GM10847 (cell line): ENCODE measurements around the gene DUSP28.

Experiments used
- POLR2A ChIP-seq: IDR thresholded peaks from 2 replicates; pipeline ENCODE4 v1.6.1; 2011; ENCODE audit not compliant: insufficient read length; ENCODE audit errors: extremely low read depth

Gene DUSP28

DNA sequence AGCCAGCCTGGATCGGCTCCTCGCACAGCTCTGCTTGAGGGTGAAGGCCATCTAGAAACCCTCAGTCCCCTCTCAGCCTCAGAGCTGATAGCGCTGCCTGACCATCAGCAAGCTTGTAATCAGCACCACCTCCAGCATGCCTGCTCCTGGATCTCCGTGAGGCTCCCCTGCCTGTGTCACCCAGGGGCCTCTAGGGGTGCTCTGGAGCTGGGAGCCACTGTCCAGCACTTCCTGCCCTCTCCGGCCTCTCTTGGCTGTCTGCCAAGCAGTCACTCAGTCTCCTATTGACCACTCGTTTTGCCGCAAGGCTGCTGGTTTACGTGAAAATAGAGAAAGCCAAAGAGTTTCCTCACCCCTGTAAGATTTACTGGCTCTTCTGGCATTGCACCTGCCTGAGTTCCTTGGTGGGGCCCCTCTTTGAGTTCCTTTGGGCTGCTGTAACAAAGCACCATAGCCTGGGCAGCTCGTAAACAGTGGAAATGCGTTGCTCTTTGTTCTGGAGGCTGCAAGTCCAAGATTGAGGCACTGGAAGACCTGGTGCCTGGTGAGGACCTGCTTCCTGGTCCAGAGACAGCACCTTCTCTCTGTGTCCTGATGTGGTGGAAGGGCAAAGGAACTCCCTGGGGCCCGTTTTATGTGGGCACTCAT, 44.3 kb downstream of the DUSP28 start:
- no peak for TF ChIP-seq POLR2A

DNA sequence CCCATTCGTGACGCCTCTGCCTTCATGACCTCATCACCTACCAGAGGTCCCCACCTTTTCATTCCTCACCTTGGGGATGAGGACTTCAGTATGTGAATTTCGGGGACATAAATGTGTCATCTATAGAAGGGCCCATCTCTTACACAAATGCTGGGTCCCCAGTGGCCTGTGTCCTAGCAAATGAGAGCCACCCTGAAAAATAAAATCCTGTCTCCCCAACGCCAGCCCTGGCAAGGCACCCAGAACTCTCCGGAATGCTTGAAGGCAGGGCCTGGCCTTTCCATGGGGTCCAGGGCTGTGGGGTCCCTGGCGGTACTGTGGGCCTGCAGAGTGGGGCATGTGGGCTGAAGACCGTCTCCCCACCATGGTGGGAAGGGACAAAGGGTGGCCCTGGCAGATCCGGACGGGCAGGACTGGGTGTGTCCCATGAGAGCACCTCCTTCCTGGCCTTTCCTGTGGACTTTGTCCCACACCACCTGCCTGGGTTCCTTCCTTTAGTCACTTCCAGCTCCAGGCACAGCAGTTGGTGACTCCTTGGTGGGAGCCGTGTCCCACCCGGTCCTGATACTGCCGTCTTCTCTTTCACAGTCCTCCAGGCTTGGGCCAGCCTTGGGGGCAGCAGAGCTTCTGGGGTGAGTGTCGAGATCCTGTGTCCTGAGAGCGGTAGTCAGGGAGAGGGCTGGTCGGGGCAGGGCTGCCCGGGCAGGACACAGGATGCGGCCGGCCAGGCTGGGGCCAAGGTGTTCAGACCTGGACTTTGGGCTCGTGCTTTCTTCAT, 45.0 kb downstream of the DUSP28 start:
- TF ChIP-seq POLR2A: no peak

DNA sequence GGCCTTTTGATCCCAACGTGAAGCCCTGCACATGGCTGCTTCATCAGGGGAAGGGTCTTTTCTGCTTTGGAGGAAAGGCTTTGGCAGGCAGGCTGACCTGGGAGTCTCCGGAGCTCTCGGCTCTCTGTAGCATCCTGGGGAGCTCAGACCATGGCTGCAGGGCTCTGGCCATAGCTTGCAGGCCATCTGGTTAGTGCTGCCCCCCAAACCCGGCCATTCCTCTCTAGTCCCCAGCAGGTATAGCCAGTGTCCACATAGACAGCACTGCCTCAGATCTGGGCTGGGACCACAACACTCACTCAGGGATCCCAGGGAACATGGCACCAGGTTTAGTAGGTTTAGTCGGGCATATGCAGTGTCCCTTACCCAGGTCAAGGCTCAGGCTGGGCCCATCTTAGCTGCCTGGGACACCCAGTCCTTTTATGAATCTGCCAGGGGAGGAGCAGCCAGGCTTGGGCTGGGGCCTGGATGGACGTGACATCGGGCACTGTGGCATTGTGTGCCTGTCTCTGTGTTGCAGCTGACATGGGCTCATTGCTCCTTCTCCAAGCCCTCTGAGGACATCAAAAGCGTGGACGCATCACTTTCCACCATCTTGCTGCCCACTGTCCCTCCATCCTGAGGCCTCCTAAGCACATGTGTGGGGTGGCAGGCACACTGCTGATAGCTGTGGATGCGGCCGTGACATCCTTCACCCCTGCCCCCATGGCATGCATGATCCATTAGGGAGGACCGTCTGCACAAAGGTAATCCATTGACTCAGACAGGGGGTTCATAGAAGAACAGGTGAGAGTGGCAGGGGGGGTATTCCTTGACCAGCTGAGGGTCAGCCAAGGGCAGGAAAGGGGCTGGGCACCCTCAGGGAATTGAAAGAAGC, 45.9 kb downstream of the DUSP28 start:
- no peak for TF ChIP-seq POLR2A

DNA sequence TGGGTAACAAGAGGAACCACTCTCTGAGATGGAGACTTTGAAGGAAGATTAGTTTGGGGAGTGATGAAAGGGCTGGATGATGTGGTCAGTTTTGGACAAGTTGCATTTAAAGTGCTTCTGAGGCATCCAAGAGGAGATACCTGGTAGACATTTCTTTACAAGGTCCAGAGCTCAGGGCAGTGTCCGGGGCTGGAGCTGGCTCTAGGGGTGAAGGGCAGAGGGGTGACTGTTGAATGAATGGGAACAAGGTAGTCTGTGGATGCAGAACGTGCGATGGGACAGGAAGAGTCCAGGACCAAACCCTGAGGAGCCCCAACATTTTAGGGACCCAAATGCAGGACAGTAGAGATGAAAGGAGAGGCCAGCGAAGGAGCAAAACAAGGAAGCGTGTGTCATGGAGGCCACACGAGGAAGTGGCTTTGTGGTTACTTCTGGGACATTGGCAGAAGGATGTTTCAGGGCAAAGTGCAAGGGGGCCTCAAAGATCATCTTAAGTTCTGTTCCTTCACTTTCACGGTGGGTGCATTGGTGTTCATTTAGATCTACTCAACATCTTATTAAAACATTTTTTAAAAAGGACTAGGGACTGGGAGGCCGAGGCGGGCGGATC, 51.5 kb downstream of the DUSP28 start:
- no peak for TF ChIP-seq POLR2A
